ENCODE results near the gene DFFB. TPM values are rescaled to one million over a fixed set of nuclear protein-coding genes. Genes with fewer than 3 reads are reported as not detected.

DFFB gene
- total and polyA plus RNA-seq, 5 donors from 2014 or later, result 11.2 to 15.4 (median 13.2) TPM

- Mint-ChIP-seq H3K4me1 (no peaks in the 10 kb centered on the region), H3K36me3 (peaks cover 44% of the 10 kb centered on the region), H3K9me3 (peaks cover 0 to 2% (median 0%) of the 10 kb centered on the region in 7 donors), H3K27ac (no peak overlapping the region), H3K4me3 (no peak overlapping the region), H3K27me3 (no peaks in the 10 kb centered on the region)
- H3K27ac ChIP-seq (ENCODE audit: insufficient read depth, low read length, poor library complexity, severe bottlenecking), result no peak overlapping the region
- peaks cover 46% of the 10 kb centered on the region for H3K36me3 ChIP-seq (ENCODE audit: control insufficient read depth, insufficient read depth, low read length)
- H3K27me3 ChIP-seq (ENCODE audit: control insufficient read depth, insufficient read depth, low read length), result no peaks in the 10 kb centered on the region
- DNase-seq, result no peak
- H3K4me3 ChIP-seq (ENCODE audit: low read depth, low read length), result no peak overlapping the region
- no peaks in the 10 kb centered on the region for H3K9me3 ChIP-seq (ENCODE audit: control insufficient read depth in 2 of 2, low read length in 2 of 2)
- no peak for ATAC-seq (ENCODE audit: low read depth in 2 of 2)
- no peaks in the 10 kb centered on the region for H3K4me1 ChIP-seq (ENCODE audit: control insufficient read depth, insufficient read depth, low read length, poor library complexity, severe bottlenecking)
These were observed 35.4 kb upstream of the DFFB start for GRCh38 chr1:3821908-3822307.

- H3K27me3 Mint-ChIP-seq, result no peaks in the 10 kb centered on the region
These were observed 34.9 kb upstream of the DFFB start for GRCh38 chr1:3822421-3822820.

GRCh38 chr1:3824650-3825049 lies 32.6 kb upstream of the DFFB start:
- DNase-seq (no peak), ATAC-seq (ENCODE audit: low read depth in 2 of 2) (no peak)
- no peak overlapping the region for H3K4me3 ChIP-seq (ENCODE audit: low read depth, low read length)
- Mint-ChIP-seq H3K9me3 (no peaks in the 10 kb centered on the region), H3K27ac (no peak overlapping the region), H3K4me3 (no peak overlapping the region), H3K4me1 (no peaks in the 10 kb centered on the region), H3K36me3 (peaks cover 47% of the 10 kb centered on the region), H3K27me3 (no peaks in the 10 kb centered on the region)
- peaks cover 66% of the 10 kb centered on the region for H3K36me3 ChIP-seq (ENCODE audit: control insufficient read depth, insufficient read depth, low read length)
- no peaks in the 10 kb centered on the region for H3K4me1 ChIP-seq (ENCODE audit: control insufficient read depth, insufficient read depth, low read length, poor library complexity, severe bottlenecking)
- H3K27me3 ChIP-seq (ENCODE audit: control insufficient read depth, insufficient read depth, low read length), result no peaks in the 10 kb centered on the region
- H3K9me3 ChIP-seq (ENCODE audit: control insufficient read depth in 2 of 2, low read length in 2 of 2), result no peaks in the 10 kb centered on the region
- no peak overlapping the region for H3K27ac ChIP-seq (ENCODE audit: insufficient read depth, low read length, poor library complexity, severe bottlenecking)

More at GRCh38 chr1:3822421-3822820, 34.9 kb upstream of the DFFB start:
- Mint-ChIP-seq H3K9me3 (peaks cover 0 to 2% (median 0%) of the 10 kb centered on the region in 7 donors), H3K4me1 (no peaks in the 10 kb centered on the region), H3K4me3 (no peak overlapping the region), H3K27ac (no peak overlapping the region), H3K36me3 (peaks cover 44% of the 10 kb centered on the region)
- no peaks in the 10 kb centered on the region for H3K9me3 ChIP-seq (ENCODE audit: control insufficient read depth in 2 of 2, low read length in 2 of 2)
- DNase-seq, result no peak
- H3K4me1 ChIP-seq (ENCODE audit: control insufficient read depth, insufficient read depth, low read length, poor library complexity, severe bottlenecking), result no peaks in the 10 kb centered on the region
- H3K27me3 ChIP-seq (ENCODE audit: control insufficient read depth, insufficient read depth, low read length), result no peaks in the 10 kb centered on the region
- H3K4me3 ChIP-seq (ENCODE audit: low read depth, low read length), result no peak overlapping the region
- no peak for ATAC-seq (ENCODE audit: low read depth in 2 of 2)
- no peak overlapping the region for H3K27ac ChIP-seq (ENCODE audit: insufficient read depth, low read length, poor library complexity, severe bottlenecking)
- peaks cover 48% of the 10 kb centered on the region for H3K36me3 ChIP-seq (ENCODE audit: control insufficient read depth, insufficient read depth, low read length)

- Histone ChIP-seq H3K4me3 (ENCODE audit: low read depth, low read length) (no peak overlapping the region), H3K36me3 (ENCODE audit: control insufficient read depth, insufficient read depth, low read length) (peaks cover 65% of the 10 kb centered on the region), H3K4me1 (ENCODE audit: control insufficient read depth, insufficient read depth, low read length, poor library complexity, severe bottlenecking) (no peaks in the 10 kb centered on the region), H3K27me3 (ENCODE audit: control insufficient read depth, insufficient read depth, low read length) (no peaks in the 10 kb centered on the region), H3K9me3 (ENCODE audit: control insufficient read depth in 2 of 2, low read length in 2 of 2) (no peaks in the 10 kb centered on the region), H3K27ac (ENCODE audit: insufficient read depth, low read length, poor library complexity, severe bottlenecking) (no peak overlapping the region)
- Mint-ChIP-seq H3K4me1 (no peaks in the 10 kb centered on the region), H3K9me3 (no peaks in the 10 kb centered on the region), H3K27me3 (no peaks in the 10 kb centered on the region), H3K27ac (no peak overlapping the region), H3K36me3 (peaks cover 44% of the 10 kb centered on the region), H3K4me3 (no peak overlapping the region)
- DNase-seq (no peak), ATAC-seq (ENCODE audit: low read depth in 2 of 2) (no peak)
These were observed 31.9 kb upstream of the DFFB start for GRCh38 chr1:3825356-3825755.

- H3K9me3 Mint-ChIP-seq, result no peaks in the 10 kb centered on the region
- no peak overlapping the region for H3K4me3 ChIP-seq (ENCODE audit: low read depth, low read length)
- no peaks in the 10 kb centered on the region for H3K4me1 Mint-ChIP-seq
- H3K27me3 ChIP-seq (ENCODE audit: control insufficient read depth, insufficient read depth, low read length), result no peaks in the 10 kb centered on the region
- no peak overlapping the region for H3K27ac ChIP-seq (ENCODE audit: insufficient read depth, low read length, poor library complexity, severe bottlenecking)
- no peak overlapping the region for H3K4me3 Mint-ChIP-seq
- no peak overlapping the region for H3K27ac Mint-ChIP-seq
- ATAC-seq (ENCODE audit: low read depth in 2 of 2) (no peak), DNase-seq (no peak)
- H3K4me1 ChIP-seq (ENCODE audit: control insufficient read depth, insufficient read depth, low read length, poor library complexity, severe bottlenecking), result no peaks in the 10 kb centered on the region
- H3K27me3 Mint-ChIP-seq, result no peaks in the 10 kb centered on the region
- H3K36me3 Mint-ChIP-seq, result peaks cover 45% of the 10 kb centered on the region
- H3K36me3 ChIP-seq (ENCODE audit: control insufficient read depth, insufficient read depth, low read length), result peaks cover 69% of the 10 kb centered on the region
- no peaks in the 10 kb centered on the region for H3K9me3 ChIP-seq (ENCODE audit: control insufficient read depth in 2 of 2, low read length in 2 of 2)
These were observed 29.4 kb upstream of the DFFB start for GRCh38 chr1:3827813-3828307.

- Histone ChIP-seq H3K27ac (ENCODE audit: insufficient read depth, low read length, poor library complexity, severe bottlenecking) (no peak overlapping the region), H3K4me3 (ENCODE audit: low read depth, low read length) (no peak overlapping the region), H3K36me3 (ENCODE audit: control insufficient read depth, insufficient read depth, low read length) (peaks cover 66% of the 10 kb centered on the region), H3K9me3 (ENCODE audit: control insufficient read depth in 2 of 2, low read length in 2 of 2) (no peaks in the 10 kb centered on the region), H3K4me1 (ENCODE audit: control insufficient read depth, insufficient read depth, low read length, poor library complexity, severe bottlenecking) (no peaks in the 10 kb centered on the region), H3K27me3 (ENCODE audit: control insufficient read depth, insufficient read depth, low read length) (no peaks in the 10 kb centered on the region)
- Mint-ChIP-seq H3K27me3 (no peaks in the 10 kb centered on the region), H3K4me1 (no peaks in the 10 kb centered on the region), H3K36me3 (peaks cover 48% of the 10 kb centered on the region), H3K27ac (no peak overlapping the region), H3K4me3 (no peak overlapping the region), H3K9me3 (no peaks in the 10 kb centered on the region)
- no peak for ATAC-seq (ENCODE audit: low read depth in 2 of 2)
- no peak for DNase-seq
These were observed 28.9 kb upstream of the DFFB start for GRCh38 chr1:3828391-3828790.

GRCh38 chr1:3831689-3832088 lies 25.6 kb upstream of the DFFB start:
- Histone ChIP-seq H3K27ac (ENCODE audit: insufficient read depth, low read length, poor library complexity, severe bottlenecking) (no peak overlapping the region), H3K9me3 (ENCODE audit: control insufficient read depth in 2 of 2, low read length in 2 of 2) (no peaks in the 10 kb centered on the region), H3K36me3 (ENCODE audit: control insufficient read depth, insufficient read depth, low read length) (peaks cover 67% of the 10 kb centered on the region), H3K27me3 (ENCODE audit: control insufficient read depth, insufficient read depth, low read length) (no peaks in the 10 kb centered on the region), H3K4me3 (ENCODE audit: low read depth, low read length) (no peak overlapping the region), H3K4me1 (ENCODE audit: control insufficient read depth, insufficient read depth, low read length, poor library complexity, severe bottlenecking) (no peaks in the 10 kb centered on the region)
- H3K9me3 Mint-ChIP-seq, result peaks cover 0 to 3% (median 0%) of the 10 kb centered on the region in 7 donors
- no peaks in the 10 kb centered on the region for H3K27me3 Mint-ChIP-seq
- H3K27ac Mint-ChIP-seq, result no peak overlapping the region
- H3K36me3 Mint-ChIP-seq, result peaks cover 41% of the 10 kb centered on the region
- H3K4me1 Mint-ChIP-seq, result no peaks in the 10 kb centered on the region
- ATAC-seq (ENCODE audit: low read depth in 2 of 2) (no peak), DNase-seq (no peak)
- no peak overlapping the region for H3K4me3 Mint-ChIP-seq

GRCh38 chr1:3834701-3835100 lies 22.6 kb upstream of the DFFB start:
- ATAC-seq (ENCODE audit: low read depth in 2 of 2) (no peak), DNase-seq (no peak)
- peaks cover 0 to 4% (median 3%) of the 10 kb centered on the region in 7 donors for H3K9me3 Mint-ChIP-seq
- no peak overlapping the region for H3K4me3 Mint-ChIP-seq
- no peak overlapping the region for H3K27ac ChIP-seq (ENCODE audit: insufficient read depth, low read length, poor library complexity, severe bottlenecking)
- H3K36me3 Mint-ChIP-seq, result peaks cover 58% of the 10 kb centered on the region
- H3K27me3 ChIP-seq (ENCODE audit: control insufficient read depth, insufficient read depth, low read length), result no peaks in the 10 kb centered on the region
- peaks cover 0 to 5% of the 10 kb centered on the region in 2 experiments for H3K9me3 ChIP-seq (ENCODE audit: control insufficient read depth in 2 of 2, low read length in 2 of 2)
- no peak overlapping the region for H3K4me3 ChIP-seq (ENCODE audit: low read depth, low read length)
- peaks cover 74% of the 10 kb centered on the region for H3K36me3 ChIP-seq (ENCODE audit: control insufficient read depth, insufficient read depth, low read length)
- H3K4me1 ChIP-seq (ENCODE audit: control insufficient read depth, insufficient read depth, low read length, poor library complexity, severe bottlenecking), result no peaks in the 10 kb centered on the region
- H3K27ac Mint-ChIP-seq, result no peak overlapping the region
- no peaks in the 10 kb centered on the region for H3K4me1 Mint-ChIP-seq
- H3K27me3 Mint-ChIP-seq, result no peaks in the 10 kb centered on the region
